DMS153 (cell line): ENCODE measurements around the gene TUSC2.
"Not testable (repeated sequence)": the region's sequence is repeated elsewhere in the genome, so short reads cannot be mapped to it uniquely, and the experiment has no call there.

Experiments
- DNase-seq: peaks from one replicate; lab custom pipeline; 2025; lab: John Stamatoyannopoulos, UW

The TUSC2 gene

GRCh38 chr3:50317300-50317699 is 10.7 kb downstream of the TUSC2 start:
- no peak for DNase-seq

- DNase-seq = no peak
These were observed 11.3 kb downstream of the TUSC2 start for GRCh38 chr3:50316657-50317242.

GRCh38 chr3:50314816-50315215 is 13.2 kb downstream of the TUSC2 start:
- no peak for DNase-seq

GRCh38 chr3:50314342-50314741 is 13.7 kb downstream of the TUSC2 start:
- no peak for DNase-seq

GRCh38 chr3:50312041-50312440 is 16.0 kb downstream of the TUSC2 start:
- not testable (repeated sequence) for DNase-seq

- no peak for DNase-seq
These were observed 23.4 kb downstream of the TUSC2 start for GRCh38 chr3:50304601-50305000.

GRCh38 chr3:50303013-50303815 is 24.8 kb downstream of the TUSC2 start, which contains the start of gene HYAL1:
Gene HYAL1 (minus strand): TSS chr3:50303574. CDS start chr3:50302956, 618 bp downstream.
- DNase-seq = no peak

- no peak for DNase-seq
These were observed 25.7 kb downstream of the TUSC2 start for GRCh38 chr3:50302095-50303012.

- DNase-seq = no peak
These were observed 27.3 kb downstream of the TUSC2 start for GRCh38 chr3:50300681-50301254.

GRCh38 chr3:50299929-50300680 is 27.9 kb downstream of the TUSC2 start:
- no peak for DNase-seq

- no peak for DNase-seq
These were observed 28.4 kb downstream of the TUSC2 start for GRCh38 chr3:50299638-50299928.

- DNase-seq = peak; percentile 86
These were observed 29.0 kb downstream of the TUSC2 start, which contains the start of the genes HYAL3 and NAA80 for GRCh38 chr3:50298836-50299637. Gene HYAL3 (minus strand): TSS chr3:50299405. CDS start chr3:50295602, 3,803 bp downstream. Gene NAA80 (minus strand): TSS chr3:50299405. CDS start chr3:50297463, 1,942 bp downstream.

GRCh38 chr3:50297896-50298725 is 29.9 kb downstream of the TUSC2 start:
- DNase-seq = no peak

GRCh38 chr3:50297384-50297775 is 30.6 kb downstream of the TUSC2 start:
- DNase-seq = no peak

- no peak for DNase-seq
These were observed 31.2 kb downstream of the TUSC2 start for GRCh38 chr3:50296721-50297383.

GRCh38 chr3:50295553-50296431 is 32.2 kb downstream of the TUSC2 start:
- DNase-seq = no peak

- no peak for DNase-seq
These were observed 33.3 kb downstream of the TUSC2 start for GRCh38 chr3:50294492-50295403.
